A673 (cell line): ENCODE results near the gene TRMT61A. TPM values are rescaled to one million over a fixed set of nuclear protein-coding genes. Genes with fewer than 3 reads are reported as not detected.
A peak's percentile ranks its signal among the peaks of the same experiment; 100 is the strongest.

Experiments used
- BruUV-seq: library from RNA; stranded (reverse); fragments of 400-500 nt; replicated peaks from 2 replicates; lab custom pipeline; 2021; lab: Mats Ljungman, UMichigan
- CTCF ChIA-PET: fragments of 300-600 bp; sonication (Branson Sonifier 250); formaldehyde crosslinking; loops from one replicate; lab custom pipeline; 2022; ENCODE audit warnings: antibody characterized with exemption; lab: Charles Lee
- POLR2A ChIA-PET: fragments of 300-600 bp; sonication (Branson Sonifier 250); formaldehyde crosslinking; loops from one replicate; lab custom pipeline; 2022; ENCODE audit warnings: antibody characterized with exemption; ENCODE audit not compliant: low non-redundant PET; lab: Charles Lee
- DNase-seq: peaks from one replicate; pipeline ENCODE4 v3.0.0-alpha.2; 2015; ENCODE audit warnings: low spot score
- H3K27ac ChIP-seq: fragments of 200-600 bp; sonication (generic); 2 replicates; pipeline ENCODE4 v1.5.1; 2016; ENCODE audit warnings: mixed run types, low read depth, mild to moderate bottlenecking, mixed read lengths, antibody characterized with exemption, low read length; ENCODE audit not compliant: poor library complexity, severe bottlenecking
- H3K27me3 ChIP-seq: fragments of 200-600 bp; sonication (generic); replicated peaks from 2 replicates; pipeline ENCODE4 v1.6.1; 2017; ENCODE audit warnings: mixed run types, low read depth, mild to moderate bottlenecking, mixed read lengths, antibody characterized with exemption, low read length; ENCODE audit not compliant: insufficient read depth, poor library complexity
- H3K36me3 ChIP-seq: fragments of 200-600 bp; sonication (generic); 2 replicates; pipeline ENCODE4 v1.6.1; 2016; ENCODE audit warnings: mixed run types, mild to moderate bottlenecking, mixed read lengths, antibody characterized with exemption, low read length; ENCODE audit not compliant: insufficient read depth, poor library complexity, severe bottlenecking
- H3K4me1 ChIP-seq: fragments of 200-600 bp; sonication (generic); 2 replicates; pipeline ENCODE4 v1.6.1; 2017; ENCODE audit warnings: mixed run types, mild to moderate bottlenecking, mixed read lengths, antibody characterized with exemption, low read length; ENCODE audit not compliant: insufficient read depth, poor library complexity, severe bottlenecking
- H3K4me3 ChIP-seq: fragments of 200-600 bp; sonication (generic); 2 replicates; pipeline ENCODE4 v1.5.1; 2016; ENCODE audit warnings: low read depth, mixed run types, mild to moderate bottlenecking, mixed read lengths, low read length; ENCODE audit not compliant: poor library complexity, severe bottlenecking
- H3K9me3 ChIP-seq: fragments of 200-600 bp; sonication (generic); 2 replicates; pipeline ENCODE4 v1.6.1; 2016; ENCODE audit warnings: mixed run types, low read depth, mild to moderate bottlenecking, mixed read lengths, antibody characterized with exemption, low read length; ENCODE audit not compliant: poor library complexity, severe bottlenecking
- CTCF ChIP-seq: fragments of 300-800, 200-600 bp; sonication (generic); conservative IDR thresholded peaks from 2 replicates; pipeline ENCODE4 v1.5.1; 2017; ENCODE audit warnings: low read depth, mild to moderate bottlenecking, antibody characterized with exemption, low read length, moderate library complexity, mixed read lengths
- EZH2 ChIP-seq: fragments of 200-600 bp; sonication (generic); IDR thresholded peaks from 2 replicates; pipeline ENCODE4 v1.6.1; 2017; ENCODE audit warnings: borderline replicate concordance, low read depth, mild to moderate bottlenecking, mixed read lengths, antibody characterized with exemption, low read length; ENCODE audit not compliant: poor library complexity, severe bottlenecking
- intact Hi-C: fragments of 100-400 bp; cut with micrococcal nuclease; formaldehyde crosslinking; loops from one replicate; pipeline ENCODE4 v1.10.0; 2022; ENCODE audit not compliant: unreplicated experiment
- total RNA-seq: library from RNA; stranded (reverse); gene quantifications from 2 replicates; pipeline ENCODE4 v1.2.3, GENCODE V29; 2021

Gene TRMT61A
- total RNA-seq, 1 experiment from 2014 or later = 23.6 TPM

DNA sequence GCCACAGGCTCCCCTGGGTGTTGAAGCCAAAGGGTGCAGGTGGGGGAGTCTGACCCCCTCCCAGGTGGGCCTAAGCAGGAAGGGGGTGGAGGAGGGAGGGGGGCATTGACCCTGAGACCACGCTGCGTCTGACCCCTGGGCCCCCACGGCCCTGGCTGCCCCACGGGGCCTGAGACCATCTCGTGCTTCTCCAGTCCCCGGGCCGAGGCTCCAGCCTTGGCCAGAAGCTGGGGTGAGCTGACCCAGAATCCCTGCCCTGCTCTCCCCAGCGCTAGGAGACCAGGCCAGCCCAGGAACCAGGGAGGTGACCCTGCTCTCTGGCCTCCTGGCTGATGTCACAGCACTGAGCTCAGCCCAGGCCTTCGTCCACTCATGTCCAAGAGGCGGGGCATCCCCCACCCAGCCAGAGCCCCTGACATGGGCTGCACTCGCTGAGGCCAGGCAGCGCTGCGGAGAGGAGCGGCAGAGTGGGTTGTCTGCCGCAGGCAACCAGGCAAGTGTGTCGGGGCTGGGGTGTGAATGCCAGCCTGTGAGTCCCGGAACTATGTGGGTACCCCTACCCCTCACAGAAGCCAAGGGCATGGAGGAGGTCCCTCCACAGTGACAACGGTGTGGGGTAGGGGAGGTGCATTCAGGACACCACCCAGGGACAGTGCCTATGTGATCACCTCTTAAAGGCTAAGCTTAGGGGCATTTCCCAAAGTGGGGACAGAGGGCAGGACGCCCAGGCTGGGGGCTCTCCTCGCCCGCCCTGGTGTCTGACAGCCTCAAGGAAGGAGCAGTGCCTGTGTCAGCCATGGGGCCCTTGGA, 6.3 kb downstream of the TRMT61A start:
- ChIA-PET CTCF (no interaction called here), POLR2A (no interaction called here)
- H3K4me3 ChIP-seq = no peak overlapping the region
- H3K27me3 ChIP-seq = no peaks in the 10 kb centered on the region
- H3K4me1 ChIP-seq = peaks cover 4% of the 10 kb centered on the region
- H3K36me3 ChIP-seq = peaks cover 5% of the 10 kb centered on the region
- intact Hi-C loops = no loop called here
- H3K9me3 ChIP-seq = no peaks in the 10 kb centered on the region
- no peak overlapping the region for H3K27ac ChIP-seq
- TF ChIP-seq CTCF (no peak), EZH2 (no peak)
- no peak for DNase-seq
- BruUV-seq = TSS peak; percentile 9

DNA sequence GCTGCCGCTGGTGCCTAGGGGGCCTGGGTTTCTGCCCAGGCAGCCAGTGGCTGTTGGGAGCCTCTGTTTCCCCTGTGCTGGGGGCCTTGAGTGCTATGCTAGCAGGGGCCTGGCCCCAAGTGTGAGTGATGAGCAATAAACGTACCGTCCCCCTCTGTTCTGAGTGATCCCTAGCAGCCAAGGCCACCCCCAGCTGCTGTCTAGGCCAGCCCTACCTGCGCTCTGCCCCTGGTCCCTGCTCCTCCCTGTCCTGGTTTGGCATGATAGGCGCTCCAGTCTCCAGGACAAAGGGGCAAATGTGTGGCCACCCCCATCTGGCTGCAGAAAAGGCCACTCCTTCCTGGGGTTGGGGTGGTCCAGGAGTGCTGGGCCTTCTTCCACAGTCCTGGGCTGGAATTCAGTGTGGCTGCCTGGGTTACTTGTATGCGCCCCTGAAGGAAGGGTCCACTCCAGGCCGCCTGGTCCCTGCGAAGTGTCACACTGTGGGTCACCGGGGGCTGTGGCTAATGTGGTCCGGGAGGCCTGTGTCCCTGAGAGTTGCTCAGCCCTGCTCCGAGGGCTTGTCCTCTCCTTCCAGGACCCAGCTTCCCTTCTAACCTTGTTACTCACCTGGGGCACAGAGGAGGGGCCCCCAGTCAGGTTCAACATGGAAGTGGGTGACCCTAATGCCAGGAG, 7.0 kb downstream of the TRMT61A start:
- intact Hi-C loops = no loop called here
- no TSS peak for BruUV-seq
- no peak for DNase-seq
- Histone ChIP-seq H3K4me1 (peaks cover 9% of the 10 kb centered on the region), H3K27ac (no peak overlapping the region), H3K4me3 (no peak overlapping the region), H3K36me3 (peaks cover 5% of the 10 kb centered on the region), H3K9me3 (no peaks in the 10 kb centered on the region), H3K27me3 (no peaks in the 10 kb centered on the region)
- ChIA-PET POLR2A (no interaction called here), CTCF (no interaction called here)
- no peak for TF ChIP-seq CTCF
- no peak for TF ChIP-seq EZH2

DNA sequence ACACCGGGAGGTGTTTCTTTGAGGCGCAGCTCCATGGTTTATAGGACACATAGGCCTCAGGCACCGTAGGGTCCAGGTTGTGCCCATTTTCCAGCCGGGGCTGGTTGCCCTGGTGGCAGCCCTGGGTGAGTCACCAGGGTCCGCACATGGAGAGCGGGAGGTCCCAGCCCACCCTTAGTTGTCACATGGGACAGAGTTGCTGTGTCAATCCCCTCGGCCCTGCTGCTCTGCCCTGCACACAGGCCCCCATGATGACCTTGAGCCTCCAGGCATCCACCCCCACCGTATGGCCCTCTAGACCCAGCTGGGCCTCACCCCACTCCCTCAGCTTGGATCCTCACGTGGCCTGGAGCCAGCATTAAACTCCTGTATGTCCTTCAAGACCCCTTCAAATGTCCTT, 7.7 kb downstream of the TRMT61A start:
- no peak for DNase-seq
- H3K9me3 ChIP-seq = no peaks in the 10 kb centered on the region
- peaks cover 10% of the 10 kb centered on the region for H3K4me1 ChIP-seq
- H3K4me3 ChIP-seq = no peak overlapping the region
- intact Hi-C loops = no loop called here
- no TSS peak for BruUV-seq
- peaks cover 5% of the 10 kb centered on the region for H3K36me3 ChIP-seq
- no peaks in the 10 kb centered on the region for H3K27me3 ChIP-seq
- H3K27ac ChIP-seq = no peak overlapping the region
- ChIA-PET POLR2A (no interaction called here), CTCF (no interaction called here)
- no peak for TF ChIP-seq CTCF
- TF ChIP-seq EZH2 = no peak
